Nephron progenitor cell (in vitro differentiated cells): Measurements from ENCODE around the gene DIP2C.

Experiments used
- DNase-seq: peaks from one replicate; pipeline ENCODE4 v3.0.0; 2021
- H3K27ac Mint-ChIP-seq: 2 replicates; pipeline ENCODE4 v1.8.0; 2021; ENCODE audit warnings: mild to moderate bottlenecking, moderate library complexity, mixed read lengths
- H3K27me3 Mint-ChIP-seq: 2 replicates; pipeline ENCODE4 v1.8.0; 2021; ENCODE audit warnings: mild to moderate bottlenecking, low read depth, mixed read lengths; ENCODE audit not compliant: poor library complexity
- H3K36me3 Mint-ChIP-seq: 2 replicates; pipeline ENCODE4 v1.8.0; 2021; ENCODE audit warnings: low read depth, mixed read lengths
- H3K4me1 Mint-ChIP-seq: 2 replicates; pipeline ENCODE4 v1.8.0; 2021; ENCODE audit warnings: mixed read lengths
- H3K4me3 Mint-ChIP-seq: 2 replicates; pipeline ENCODE4 v1.8.0; 2021; ENCODE audit warnings: mild to moderate bottlenecking, moderate library complexity, mixed read lengths
- H3K9me3 Mint-ChIP-seq: 2 replicates; pipeline ENCODE4 v1.8.0; 2021; ENCODE audit warnings: mild to moderate bottlenecking, moderate library complexity, mixed read lengths
- TF ChIP-seq, protein P1 (sequence below): fragments of 200-600 bp; sonication (generic); IDR thresholded peaks from 2 replicates; pipeline ENCODE4 v1.5.0; 2021; ENCODE audit warnings: antibody characterized with exemption

Gene DIP2C

GRCh38 chr10:477620-478019 is 211.8 kb downstream of the DIP2C start:
- H3K4me3 Mint-ChIP-seq: no peak overlapping the region
- peaks cover 18% of the 10 kb centered on the region for H3K9me3 Mint-ChIP-seq
- H3K4me1 Mint-ChIP-seq: peaks cover 30% of the 10 kb centered on the region
- TF ChIP-seq, protein P1, sequence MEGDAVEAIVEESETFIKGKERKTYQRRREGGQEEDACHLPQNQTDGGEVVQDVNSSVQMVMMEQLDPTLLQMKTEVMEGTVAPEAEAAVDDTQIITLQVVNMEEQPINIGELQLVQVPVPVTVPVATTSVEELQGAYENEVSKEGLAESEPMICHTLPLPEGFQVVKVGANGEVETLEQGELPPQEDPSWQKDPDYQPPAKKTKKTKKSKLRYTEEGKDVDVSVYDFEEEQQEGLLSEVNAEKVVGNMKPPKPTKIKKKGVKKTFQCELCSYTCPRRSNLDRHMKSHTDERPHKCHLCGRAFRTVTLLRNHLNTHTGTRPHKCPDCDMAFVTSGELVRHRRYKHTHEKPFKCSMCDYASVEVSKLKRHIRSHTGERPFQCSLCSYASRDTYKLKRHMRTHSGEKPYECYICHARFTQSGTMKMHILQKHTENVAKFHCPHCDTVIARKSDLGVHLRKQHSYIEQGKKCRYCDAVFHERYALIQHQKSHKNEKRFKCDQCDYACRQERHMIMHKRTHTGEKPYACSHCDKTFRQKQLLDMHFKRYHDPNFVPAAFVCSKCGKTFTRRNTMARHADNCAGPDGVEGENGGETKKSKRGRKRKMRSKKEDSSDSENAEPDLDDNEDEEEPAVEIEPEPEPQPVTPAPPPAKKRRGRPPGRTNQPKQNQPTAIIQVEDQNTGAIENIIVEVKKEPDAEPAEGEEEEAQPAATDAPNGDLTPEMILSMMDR: no peak
- peaks cover 46% of the 10 kb centered on the region for H3K36me3 Mint-ChIP-seq
- H3K27ac Mint-ChIP-seq: no peak overlapping the region
- no peak for DNase-seq
- peaks cover 6% of the 10 kb centered on the region for H3K27me3 Mint-ChIP-seq

DNA sequence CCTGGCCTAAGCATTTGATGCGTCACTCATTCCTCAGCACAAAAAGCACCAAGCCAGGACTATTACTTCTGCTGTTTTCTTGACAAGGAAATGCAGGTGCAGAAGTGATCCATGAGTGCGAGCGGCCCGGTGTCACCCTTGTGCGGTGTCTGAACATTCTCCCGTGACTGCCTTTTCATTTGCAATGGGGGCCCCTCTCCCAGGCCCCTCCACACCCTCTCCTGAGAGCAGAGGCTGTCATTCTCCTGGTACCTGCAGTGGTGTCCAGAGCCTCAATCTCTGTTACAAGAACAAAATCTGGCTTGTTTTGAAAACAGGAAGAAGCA is 213.1 kb downstream of the DIP2C start:
- DNase-seq: no peak
- peaks cover 18% of the 10 kb centered on the region for H3K9me3 Mint-ChIP-seq
- no peak overlapping the region for H3K4me3 Mint-ChIP-seq
- H3K4me1 Mint-ChIP-seq: peaks cover 25% of the 10 kb centered on the region
- peaks cover 6% of the 10 kb centered on the region for H3K27me3 Mint-ChIP-seq
- H3K36me3 Mint-ChIP-seq: peaks cover 46% of the 10 kb centered on the region
- TF ChIP-seq, protein P1: no peak
- H3K27ac Mint-ChIP-seq: peak overlapping the region; percentile 70

DNA sequence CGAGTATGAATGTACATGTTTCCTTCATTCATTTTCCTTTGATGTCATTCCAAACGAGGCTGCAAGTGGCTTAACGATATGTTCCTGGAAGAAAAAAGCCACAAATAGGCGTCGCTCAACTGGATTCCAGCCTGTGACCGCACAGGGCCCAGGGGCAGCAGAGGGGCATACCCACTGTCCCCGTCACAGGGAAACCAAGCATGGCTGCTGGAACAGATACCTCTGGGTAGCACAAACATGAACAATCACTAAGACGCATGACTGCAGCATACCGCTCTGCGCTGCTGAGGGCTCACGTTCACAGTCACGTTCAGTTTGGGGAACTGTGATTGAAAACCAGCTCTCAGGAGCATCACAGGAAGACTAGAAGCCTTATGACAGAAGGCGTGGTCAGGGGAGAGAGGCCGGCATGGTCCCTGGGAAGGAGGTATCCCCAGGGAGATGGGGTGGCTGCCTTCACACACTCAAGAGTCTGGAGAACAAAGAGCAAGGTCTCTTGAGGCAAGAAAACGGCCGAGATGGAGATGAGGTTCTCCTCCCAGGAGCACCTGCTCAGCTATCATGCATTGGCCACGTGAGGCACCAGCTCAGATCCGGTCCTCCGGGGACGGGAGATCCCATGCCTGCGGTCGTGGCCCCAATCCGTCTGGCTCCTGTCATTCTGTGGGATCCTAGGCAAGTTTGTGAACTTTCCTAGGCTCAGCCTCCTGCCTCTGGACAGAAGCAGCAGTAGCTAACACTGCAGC is 213.6 kb downstream of the DIP2C start:
- peak overlapping the region; percentile 65 for H3K27ac Mint-ChIP-seq
- H3K4me1 Mint-ChIP-seq: peaks cover 25% of the 10 kb centered on the region
- peaks cover 18% of the 10 kb centered on the region for H3K9me3 Mint-ChIP-seq
- peaks cover 47% of the 10 kb centered on the region for H3K36me3 Mint-ChIP-seq
- peaks cover 6% of the 10 kb centered on the region for H3K27me3 Mint-ChIP-seq
- TF ChIP-seq, protein P1: no peak
- H3K4me3 Mint-ChIP-seq: no peak overlapping the region
- DNase-seq: no peak

- Mint-ChIP-seq H3K4me3 (no peak overlapping the region), H3K4me1 (peaks cover 25% of the 10 kb centered on the region), H3K9me3 (peaks cover 18% of the 10 kb centered on the region), H3K27ac (no peak overlapping the region), H3K36me3 (peaks cover 56% of the 10 kb centered on the region), H3K27me3 (peaks cover 6% of the 10 kb centered on the region)
- DNase-seq: no peak
- TF ChIP-seq, protein P1: no peak
Measured at GRCh38 chr10:474946-475345, 214.5 kb downstream of the DIP2C start.

DNA sequence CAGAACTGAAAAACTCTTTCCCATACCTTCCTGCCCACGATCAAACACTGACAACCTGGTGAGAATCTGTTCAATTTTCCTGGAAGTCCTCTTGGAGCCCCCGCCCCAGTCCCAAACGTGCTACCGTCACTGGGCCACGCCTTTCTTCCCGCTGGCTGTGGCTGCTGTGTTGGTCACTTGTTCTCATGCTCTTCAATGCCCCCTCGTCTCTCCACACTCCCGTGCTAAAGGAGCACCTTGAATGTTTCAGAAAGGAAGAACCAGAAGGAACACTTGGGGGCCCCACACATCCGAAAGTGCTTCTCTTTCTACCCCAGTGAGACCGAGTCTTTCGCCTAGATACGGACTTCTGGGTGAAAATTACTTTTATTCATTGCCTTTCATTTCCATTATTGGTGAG is 215.1 kb downstream of the DIP2C start:
- Mint-ChIP-seq H3K27ac (no peak overlapping the region), H3K9me3 (peaks cover 18% of the 10 kb centered on the region), H3K27me3 (peaks cover 6% of the 10 kb centered on the region), H3K4me3 (no peak overlapping the region), H3K4me1 (peaks cover 25% of the 10 kb centered on the region), H3K36me3 (peaks cover 61% of the 10 kb centered on the region)
- DNase-seq: no peak
- TF ChIP-seq, protein P1: no peak
